Measurements from ENCODE around the gene UBL4B.
"Not testable (repeated sequence)": the region's sequence is repeated elsewhere in the genome, so short reads cannot be mapped to it uniquely, and the experiment has no call there.

UBL4B gene, protein sequence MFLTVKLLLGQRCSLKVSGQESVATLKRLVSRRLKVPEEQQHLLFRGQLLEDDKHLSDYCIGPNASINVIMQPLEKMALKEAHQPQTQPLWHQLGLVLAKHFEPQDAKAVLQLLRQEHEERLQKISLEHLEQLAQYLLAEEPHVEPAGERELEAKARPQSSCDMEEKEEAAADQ

DNA sequence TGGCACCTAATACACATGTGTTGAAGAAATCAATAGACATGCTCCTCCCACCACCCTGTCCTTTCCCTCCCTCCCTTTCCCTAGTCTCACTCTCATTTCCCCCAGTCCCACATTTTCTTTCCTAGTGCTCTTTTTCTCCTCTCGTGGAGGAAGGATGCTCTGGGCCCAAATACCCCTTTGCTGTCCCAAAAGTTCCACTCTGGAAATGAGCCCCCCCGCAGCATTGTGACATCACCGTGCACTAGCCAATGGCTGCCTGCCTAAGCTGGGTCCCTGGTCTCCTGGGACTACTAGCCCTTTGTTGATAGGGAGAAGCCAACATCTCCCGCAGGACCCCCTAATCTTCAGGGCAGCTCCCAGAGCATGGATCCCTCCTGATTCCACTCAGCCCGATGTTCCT is at the start of gene UBL4B:
Gene UBL4B (plus strand): TSS at position 301 of the 400 bp plus-strand sequence. CDS start 92 bp downstream, at position 393.
- no peak for DNase-seq (ENCODE audit: low read depth in 4 of 4, low spot score in 1 of 4)

DNA sequence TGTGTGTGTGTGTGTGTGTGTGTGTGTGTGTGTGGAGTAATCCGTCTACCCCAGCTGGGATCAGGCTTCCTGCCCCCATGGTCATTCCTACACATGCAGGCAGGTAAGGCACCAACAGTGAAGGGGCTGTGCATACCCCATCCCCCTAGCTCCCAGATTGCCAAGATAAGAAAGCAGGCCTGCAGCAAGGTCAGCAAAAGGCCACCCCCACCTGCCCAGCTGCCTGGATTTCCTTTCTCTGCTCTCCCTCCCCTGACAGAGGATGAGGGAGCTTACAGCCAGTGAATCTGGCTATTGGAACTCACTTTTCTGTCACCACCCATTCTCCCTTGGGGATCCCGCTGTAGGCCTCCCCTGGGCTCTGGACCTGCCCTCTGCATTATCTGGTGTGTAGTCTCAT is 49.6 kb upstream of the UBL4B start:
- no peak for DNase-seq (ENCODE audit: low read depth in 4 of 4, low spot score in 1 of 4)

DNA sequence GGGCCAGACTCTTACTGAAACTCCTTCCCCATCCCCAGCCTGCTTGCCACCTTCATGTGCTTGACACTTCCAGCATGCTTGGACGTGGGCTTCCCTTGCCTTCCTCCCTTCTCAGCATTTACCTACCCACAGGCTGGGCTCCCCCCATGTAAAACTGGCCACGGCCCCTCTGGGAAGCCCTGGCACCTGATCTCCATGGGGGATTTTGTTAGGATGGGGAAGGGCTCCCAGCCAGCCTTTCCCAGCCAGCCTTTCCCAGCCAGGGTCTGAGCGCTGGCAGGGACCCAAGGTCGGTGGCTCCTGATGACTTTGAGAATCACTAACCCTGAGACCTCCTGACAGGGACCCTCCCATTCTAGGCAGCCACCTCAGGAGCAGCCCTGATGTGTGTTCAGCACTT is 48.5 kb upstream of the UBL4B start:
- DNase-seq (ENCODE audit: low read depth in 4 of 4, low spot score in 1 of 4), result no peak

DNA sequence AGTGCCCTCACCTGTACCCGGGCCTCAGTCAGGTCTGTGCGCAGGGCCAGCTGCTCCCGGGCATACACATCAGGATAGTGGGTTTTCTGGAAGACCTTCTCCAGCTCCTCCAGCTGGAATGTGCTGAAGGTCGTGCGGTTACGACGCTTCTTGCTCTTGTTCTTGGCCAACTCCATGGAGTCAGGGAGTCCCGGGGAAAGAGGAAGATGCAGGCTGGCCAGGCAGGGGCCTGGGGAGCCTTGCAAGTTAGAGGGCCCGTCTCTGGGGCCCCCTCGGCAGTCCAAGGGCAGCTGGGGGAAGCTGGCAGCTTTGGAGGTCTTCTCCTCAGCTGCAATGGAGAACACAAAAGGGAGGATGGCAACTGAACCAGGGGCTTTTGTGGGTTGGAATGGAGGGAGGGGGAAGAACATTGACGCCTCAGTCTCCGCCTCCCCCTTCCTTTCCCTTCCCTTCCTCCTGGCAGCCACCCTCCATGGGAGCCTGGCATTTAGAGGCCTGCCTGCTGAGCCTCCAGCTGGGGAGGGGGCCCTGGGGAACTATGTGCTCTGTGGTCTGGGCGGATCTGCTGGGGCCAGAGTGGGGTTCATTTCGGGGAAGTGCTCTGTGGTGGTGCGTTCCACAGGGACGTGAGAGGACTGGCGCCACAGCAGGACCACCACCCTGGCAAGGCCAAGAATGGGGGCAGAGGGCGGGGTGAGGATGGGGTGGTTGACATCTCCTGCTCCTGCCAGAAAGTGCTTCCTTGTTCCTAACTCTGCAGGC is 47.5 kb upstream of the UBL4B start:
- no peak for DNase-seq (ENCODE audit: low read depth in 4 of 4, low spot score in 1 of 4)

DNA sequence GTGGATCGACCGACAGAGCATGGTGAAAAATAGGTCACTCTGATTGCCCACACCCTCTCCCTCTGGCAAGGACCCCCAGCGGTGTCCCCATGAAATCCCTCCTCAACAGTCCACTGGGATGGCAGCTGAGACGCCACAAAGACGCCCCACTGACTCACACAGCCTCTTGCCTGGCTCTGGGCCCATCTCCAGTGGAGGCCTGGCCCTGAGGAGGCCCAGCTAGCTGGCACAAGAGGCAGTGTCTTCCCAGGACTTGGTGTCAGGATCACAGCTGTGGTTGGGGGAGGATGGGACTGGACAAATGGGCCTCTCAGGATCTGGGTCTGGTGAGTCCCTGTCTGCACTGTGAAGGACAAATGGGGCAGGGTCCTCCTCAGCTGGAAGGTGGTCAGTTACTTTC is 46.4 kb upstream of the UBL4B start:
- DNase-seq (ENCODE audit: low read depth in 4 of 4, low spot score in 1 of 4), result no peak

DNA sequence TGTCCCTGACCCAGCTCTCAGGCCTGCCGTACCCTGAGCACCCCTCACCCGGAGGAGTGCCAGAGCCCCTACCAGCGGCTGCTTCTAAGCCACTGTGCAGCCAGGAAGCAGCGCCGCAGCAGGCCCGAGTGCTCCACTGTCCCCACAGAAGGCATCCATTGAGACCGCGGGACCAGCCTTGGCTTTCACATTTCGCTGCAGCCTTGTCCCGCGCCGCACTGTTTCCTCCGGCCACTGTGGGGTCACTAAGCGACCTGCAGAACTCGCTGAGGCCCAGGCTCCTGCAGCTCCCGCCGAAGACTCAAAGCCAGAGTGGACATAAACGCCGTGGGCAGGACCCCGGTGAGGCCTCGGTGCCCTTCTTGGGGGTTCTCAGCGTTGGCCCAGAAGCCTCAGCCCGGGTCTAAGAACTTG is 44.8 kb upstream of the UBL4B start:
- DNase-seq (ENCODE audit: low read depth in 4 of 4, low spot score in 1 of 4), result no peak

DNA sequence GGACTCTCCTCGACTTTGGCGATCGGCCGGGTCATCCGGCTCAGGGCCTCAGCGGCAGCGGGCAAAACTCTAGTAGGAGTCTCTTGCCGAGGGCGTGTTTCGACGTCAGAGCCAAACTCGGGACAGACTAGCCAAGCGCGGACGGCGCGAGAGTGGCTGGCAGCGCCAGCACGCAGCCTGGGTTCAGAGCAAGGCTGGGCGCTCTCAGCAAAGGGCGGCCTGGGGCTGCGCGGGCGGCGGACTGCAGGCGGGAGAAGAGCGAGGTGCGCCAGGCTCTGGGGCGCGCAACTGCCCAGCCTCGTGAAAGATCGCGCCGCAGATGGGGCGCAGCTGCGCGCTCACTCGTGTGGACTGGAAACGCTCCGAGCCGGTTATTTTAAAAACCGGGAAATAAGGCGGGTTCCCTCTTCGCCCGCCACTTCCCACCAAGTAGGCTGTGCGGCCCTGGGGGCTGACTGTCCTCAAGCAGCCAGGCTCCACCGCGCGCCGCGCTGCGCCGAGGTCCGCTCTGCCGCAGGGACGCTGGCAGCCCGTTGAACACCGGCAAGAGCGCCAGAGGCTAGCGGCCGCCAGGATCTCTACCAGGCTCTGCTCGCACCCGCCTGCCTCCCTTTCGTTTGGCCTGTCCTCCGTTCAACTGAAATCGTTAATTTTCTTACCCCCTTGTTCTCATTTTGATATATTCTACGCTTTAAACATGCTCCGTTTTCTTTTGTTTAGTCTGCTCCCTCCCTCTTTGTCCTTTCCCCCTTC is 44.2 kb upstream of the UBL4B start:
- no peak for DNase-seq (ENCODE audit: low read depth in 4 of 4, low spot score in 1 of 4)

DNA sequence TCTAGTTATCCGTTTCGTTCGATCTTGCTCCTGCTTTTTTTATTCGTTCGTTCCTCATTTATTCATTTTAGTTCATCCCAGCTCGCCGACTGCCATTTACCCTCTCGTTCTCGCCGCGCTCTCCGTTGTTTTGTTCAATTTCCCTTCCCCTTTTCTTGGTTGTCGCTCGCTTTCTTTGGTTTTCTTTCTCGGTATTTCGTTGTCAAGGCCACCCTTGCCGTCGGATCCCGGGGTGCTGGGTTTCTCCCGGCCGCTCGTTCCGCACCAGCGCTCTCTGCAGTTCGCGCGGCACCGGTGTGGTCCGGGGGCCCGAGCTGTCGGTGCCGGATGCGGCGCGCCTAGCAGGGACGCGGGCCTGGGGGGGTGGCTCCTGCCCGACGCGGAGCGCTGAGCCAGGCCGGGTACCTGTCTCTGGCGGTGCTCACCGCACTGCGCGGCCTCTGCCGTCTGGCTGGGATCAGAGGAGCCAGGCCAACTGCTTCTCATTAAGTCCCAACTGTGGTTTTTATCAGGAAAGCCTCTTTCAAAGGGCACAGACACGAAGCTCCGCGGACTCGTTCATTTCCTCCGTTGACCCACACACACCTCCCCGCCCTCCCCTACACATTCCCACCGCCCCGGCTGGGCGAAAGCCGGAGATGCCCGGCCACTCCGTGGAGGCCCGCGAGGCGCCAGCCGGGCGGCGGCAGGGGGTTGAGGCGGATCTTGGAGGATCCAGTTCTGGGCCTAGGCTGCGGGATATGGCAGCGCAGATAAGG is 43.4 kb upstream of the UBL4B start:
- DNase-seq (ENCODE audit: low read depth in 4 of 4, low spot score in 1 of 4), result no peak

DNA sequence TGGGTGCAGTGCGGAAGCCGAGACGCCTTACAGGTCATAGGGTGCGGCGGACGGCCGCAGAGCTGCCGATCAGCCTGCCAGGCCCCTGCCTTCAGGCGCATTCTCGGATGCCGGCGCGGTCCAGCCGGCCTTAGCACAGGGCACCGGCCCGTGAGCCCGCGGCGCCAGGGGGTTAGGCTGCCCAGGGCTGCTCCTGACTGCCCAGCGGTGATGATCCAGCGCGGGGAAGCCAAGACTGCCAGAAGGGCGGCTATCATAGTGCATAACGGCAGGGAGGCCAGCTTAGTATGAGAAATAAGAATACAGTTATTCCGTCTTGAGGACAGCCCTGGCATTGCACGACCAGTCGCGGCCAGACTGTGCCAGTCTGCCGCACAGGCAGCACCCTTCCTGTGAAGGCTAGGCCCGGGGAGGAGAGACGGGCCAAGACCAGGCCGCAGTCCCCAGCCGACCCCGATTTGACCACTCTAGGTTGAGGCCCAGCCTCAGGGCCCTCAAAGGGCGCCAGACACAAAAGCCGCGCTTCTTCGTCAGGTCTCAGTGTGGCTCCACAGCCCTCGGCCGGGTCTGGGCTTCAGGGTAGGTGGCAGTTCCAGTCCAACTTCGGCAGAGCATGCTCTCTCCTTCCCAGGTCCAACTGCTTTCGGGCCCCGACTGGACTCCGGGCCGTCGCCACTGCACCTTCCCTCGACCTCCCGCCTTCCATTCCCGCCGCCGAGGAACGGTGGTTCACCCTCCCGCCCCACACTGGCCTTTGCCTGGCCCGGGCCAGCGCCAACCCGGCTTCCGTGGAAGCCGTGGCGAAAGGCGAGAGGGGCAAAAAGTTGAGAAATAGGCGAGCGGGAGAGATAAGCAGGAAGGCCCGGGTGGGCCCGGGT is 42.6 kb upstream of the UBL4B start:
- no peak for DNase-seq (ENCODE audit: low read depth in 4 of 4, low spot score in 1 of 4)

DNA sequence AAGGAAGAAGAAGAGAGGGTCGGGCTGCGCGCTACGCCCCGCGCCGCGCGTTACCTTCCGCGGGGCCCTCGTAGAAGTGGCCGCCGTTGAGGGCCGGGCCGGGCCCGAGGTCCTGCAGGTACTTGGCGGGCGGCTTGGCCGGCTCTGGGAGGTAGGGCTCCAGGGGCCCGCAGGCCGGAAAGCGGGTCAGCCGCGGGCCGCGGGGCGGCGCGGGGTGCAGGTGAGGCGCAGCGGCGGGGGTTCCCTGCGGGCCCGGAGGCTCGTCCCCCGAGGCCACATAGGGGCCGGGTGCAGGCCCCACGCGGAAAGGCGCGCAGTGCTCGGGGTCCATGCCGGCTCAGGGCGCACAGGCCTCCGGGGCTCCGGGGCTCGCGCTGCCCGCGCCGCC is 42.0 kb upstream of the UBL4B start:
- DNase-seq (ENCODE audit: low read depth in 4 of 4, low spot score in 1 of 4), result no peak

DNA sequence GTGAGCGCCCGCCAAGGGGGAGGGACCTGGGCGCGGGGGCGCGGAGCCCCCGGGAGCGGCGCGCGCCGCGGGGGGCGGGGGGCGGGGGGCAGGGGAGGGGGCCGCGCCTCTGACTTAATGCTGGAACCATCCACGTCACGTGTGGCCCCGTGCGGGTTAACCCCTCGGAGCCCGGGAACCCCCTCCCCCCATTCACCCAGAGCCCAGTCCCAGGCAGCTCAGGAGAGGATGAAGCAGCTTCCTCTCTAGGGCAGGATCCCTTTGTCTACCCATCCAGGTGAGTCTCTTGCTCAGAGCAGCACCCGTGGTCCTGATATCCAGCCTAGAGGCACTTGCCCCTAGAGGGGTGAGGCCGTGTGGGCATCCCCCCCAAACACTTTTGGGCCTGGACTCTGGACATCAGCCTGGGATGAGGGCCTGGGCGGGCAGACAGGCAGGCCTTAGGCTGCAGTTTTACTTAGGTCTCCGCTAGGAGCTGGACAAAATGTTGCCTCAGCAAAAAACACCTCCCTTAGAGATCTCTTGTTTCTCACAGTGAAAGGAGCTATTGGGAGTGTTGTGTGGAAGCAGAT is 41.5 kb upstream of the UBL4B start, which contains the start of gene ALX3:
Gene ALX3 (minus strand): TSS at position 2 of the 572 bp plus-strand sequence. CDS start 60 bp downstream, outside the sequence.
- no peak for DNase-seq (ENCODE audit: low read depth in 4 of 4, low spot score in 1 of 4)

DNA sequence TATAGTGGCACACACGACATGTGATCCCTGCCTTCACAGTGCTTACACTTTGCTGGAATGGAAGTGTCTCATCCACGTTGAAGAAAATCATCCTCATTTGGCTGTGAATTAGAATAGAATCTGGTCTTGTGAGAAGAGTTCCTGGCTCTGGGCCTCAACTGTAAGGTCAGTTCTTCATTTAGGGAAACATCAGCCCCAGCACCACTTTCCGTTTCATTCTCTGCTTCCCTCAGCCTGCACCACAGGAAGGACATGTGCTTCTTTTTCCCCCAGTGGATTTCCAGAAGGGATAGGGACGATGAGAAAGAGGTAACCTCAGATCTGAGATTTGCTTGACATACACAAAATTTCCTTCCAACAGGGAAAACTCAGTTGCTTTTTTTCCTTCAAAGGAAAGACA is 38.1 kb upstream of the UBL4B start:
- DNase-seq (ENCODE audit: low read depth in 4 of 4, low spot score in 1 of 4), result no peak

DNA sequence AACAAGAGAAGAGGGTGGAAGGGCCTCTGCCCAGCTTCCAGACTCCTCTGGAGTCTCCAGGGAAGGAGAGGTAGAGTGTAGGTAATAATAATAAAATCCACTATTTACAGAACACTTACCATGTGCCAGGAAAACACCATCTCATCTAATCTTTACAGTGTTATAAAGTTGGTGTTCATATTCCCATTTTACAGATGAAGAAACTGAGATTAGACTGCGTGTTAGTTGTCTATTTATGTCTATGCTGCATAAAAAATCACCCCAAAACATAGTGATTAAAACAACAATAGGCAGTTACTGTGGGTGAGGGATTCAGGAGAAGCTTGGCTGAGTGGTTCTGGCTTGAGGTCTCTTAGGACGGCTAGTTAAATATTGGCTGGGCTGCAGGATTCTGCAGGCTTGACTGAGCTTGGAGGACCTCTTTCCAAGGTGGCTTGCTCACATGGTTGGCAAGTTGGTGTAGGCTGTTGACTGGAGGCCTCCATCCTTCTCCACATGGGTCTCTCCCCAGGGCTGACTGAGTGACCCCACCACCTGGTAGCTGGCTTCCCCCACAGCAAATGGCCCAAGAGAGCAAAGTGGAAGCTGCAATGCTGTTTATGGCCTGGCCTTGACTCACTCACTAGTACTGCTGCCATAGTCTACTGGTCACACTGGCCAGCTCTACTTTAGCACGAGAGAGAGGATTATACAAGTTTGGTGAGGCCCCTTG is 35.3 kb upstream of the UBL4B start:
- no peak for DNase-seq (ENCODE audit: low read depth in 4 of 4, low spot score in 1 of 4)

DNA sequence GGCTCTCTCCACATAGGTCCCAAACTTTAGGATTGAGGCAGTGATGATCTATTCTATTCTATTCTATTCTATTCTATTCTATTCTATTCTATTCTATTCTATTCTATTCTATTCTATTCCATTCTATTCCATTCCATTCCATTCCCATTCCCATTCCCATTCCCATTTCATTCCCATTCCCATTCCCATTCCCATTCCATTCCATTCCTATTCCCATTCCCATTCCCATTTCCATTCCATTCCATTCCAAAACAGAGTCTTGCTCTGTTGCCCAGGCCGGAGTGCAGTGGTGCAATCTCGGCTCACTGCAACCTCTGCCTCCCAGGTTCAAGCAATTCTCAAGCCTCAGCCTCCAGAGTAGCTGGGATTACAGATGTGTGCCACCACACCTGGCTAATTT is 32.2 kb upstream of the UBL4B start:
- DNase-seq (ENCODE audit: low read depth in 4 of 4, low spot score in 1 of 4), result not testable (repeated sequence)

DNA sequence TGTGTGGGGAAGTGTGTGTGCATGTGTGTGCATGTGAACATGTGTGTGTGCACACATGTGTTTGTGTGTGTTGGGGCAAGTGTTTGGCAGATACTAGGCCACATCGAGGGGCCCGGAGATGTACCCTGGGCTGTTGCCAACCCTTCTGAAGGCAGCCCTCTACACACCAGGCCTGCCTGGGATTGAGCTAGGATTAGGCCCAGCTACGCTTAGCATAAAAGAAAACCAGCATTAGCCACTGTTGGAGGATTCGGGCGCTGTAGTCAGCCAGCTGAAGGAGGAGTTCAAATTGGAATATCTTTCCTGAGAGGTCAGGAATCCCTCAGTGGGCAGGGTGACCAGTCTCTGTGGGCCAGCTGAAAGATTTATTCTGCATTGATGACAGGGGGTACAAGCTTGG is 31.2 kb upstream of the UBL4B start:
- DNase-seq (ENCODE audit: low read depth in 4 of 4, low spot score in 1 of 4), result no peak

DNA sequence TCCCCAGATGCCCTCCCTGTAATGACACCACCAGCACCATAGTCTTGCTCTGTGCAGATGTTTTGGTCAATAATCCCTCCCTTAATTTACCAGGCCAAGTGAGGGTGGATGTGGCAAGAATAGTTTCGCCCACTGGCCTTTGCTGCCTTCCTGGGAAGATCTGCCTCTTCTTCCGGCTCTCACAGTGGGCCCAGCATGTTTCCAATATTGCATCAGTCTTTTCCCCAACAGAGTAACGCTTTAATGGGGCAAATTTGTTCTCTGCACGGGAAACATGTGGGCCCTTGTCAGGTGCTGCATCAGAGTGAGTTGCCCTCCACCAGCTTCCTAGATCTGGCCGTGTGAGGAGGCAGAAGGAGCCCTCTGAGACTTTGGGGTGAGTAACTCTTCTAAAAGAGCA is 29.8 kb upstream of the UBL4B start:
- no peak for DNase-seq (ENCODE audit: low read depth in 4 of 4, low spot score in 1 of 4)

DNA sequence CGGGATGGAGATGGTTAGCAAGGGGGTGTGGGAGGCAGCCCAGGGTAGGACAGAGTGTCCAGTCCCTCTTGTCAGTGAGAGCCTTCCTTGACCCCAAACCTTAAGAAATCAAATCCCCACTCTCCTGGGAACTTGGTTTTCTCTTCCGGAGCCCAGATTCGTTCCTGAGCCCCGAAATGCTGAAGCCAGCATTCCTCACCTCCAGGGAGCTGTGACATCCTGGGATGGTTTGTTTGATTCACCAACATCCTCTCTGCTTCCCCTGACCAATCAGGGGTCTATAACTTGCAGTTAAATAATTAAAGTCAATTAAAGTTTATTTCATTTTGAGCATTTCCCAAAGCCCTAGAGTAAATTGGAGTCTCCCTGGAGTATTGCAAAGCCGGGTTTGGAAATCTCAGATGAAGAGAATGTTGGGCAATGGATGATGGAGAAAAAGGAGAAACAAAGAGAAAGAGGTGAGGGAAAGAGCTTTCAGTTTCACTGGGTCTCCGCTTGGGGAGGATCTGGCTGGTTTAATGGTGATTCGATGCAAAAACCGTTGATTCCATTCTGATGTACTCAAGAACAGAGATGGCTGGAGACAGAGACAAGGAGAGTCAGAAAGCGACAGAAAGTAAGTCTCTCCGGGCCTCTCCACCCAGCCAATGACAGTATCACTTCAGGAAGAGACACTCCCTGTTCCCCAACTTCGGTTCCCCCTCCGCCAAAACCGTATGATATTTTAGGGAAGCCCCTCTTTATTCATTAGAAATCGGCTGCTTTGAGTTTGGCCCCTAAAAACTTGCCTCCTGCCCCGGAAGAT is 29.0 kb upstream of the UBL4B start:
- DNase-seq (ENCODE audit: low read depth in 4 of 4, low spot score in 1 of 4), result no peak

DNA sequence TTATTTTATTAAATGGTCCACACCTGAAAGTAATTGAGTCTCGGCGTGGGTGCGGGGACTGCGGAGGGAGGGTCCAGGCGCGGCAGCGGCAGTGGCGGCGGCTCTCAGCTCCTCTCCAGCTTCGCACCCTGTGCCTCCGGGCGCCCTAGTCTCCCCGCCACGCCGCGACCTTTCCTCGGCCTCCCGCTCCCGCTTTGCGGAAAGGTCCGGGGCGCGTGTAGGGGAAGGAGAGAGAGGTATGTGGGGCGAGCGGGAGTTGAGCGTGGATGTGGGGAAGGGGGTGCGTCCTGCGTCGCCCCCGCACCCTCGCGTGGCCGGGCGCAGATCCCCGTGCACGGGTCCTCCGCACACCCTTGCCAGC is 28.4 kb upstream of the UBL4B start:
- no peak for DNase-seq (ENCODE audit: low read depth in 4 of 4, low spot score in 1 of 4)
